Superior temporal gyrus (tissue), 1 donor: Measurements from ENCODE around the gene HLA-DOA.

Experiments
- DNase-seq: peaks from one replicate; pipeline ENCODE4 v3.0.0-alpha.2; 2016; ENCODE audit errors: extremely low spot score

HLA-DOA gene

DNA sequence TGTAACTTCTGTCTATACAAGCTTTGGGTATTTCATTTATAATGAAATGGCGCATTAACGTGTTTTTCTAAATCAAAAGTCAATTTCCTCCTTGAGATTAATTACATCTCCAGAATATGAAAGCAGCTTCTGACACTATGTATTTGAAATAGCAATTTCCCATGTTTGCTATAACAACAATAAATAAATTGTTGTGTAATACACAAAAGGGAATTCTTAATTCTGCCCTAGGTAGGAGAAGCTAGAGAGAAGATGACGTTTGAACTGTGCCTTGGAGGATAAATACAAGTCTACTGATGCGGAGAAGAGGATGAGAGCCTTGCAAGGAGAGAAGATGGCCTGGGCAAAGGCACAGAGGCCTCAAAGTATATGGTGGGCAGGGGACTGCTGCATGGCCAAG lies 7.6 kb upstream of the HLA-DOA start:
- DNase-seq, result no peak

DNA sequence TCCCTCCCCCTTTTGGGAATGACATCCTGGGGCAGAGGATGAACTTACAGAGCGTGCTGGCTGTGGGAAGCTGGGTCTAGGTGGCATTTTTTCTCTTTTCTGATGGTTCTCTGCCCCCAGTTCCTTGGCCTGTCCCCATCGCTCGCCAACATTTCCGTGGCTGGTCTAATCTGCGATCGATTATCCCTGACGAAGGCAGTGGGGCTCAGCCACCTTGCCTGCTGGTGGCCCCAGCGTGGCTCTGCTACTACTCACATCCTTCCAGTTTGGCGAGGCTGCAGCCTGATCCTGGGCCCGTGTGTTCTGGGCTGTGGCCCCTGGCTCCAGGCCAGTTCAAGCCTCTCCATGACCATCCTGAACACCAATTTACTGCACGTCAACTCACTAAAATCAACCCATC lies 6.4 kb upstream of the HLA-DOA start:
- no peak for DNase-seq

DNA sequence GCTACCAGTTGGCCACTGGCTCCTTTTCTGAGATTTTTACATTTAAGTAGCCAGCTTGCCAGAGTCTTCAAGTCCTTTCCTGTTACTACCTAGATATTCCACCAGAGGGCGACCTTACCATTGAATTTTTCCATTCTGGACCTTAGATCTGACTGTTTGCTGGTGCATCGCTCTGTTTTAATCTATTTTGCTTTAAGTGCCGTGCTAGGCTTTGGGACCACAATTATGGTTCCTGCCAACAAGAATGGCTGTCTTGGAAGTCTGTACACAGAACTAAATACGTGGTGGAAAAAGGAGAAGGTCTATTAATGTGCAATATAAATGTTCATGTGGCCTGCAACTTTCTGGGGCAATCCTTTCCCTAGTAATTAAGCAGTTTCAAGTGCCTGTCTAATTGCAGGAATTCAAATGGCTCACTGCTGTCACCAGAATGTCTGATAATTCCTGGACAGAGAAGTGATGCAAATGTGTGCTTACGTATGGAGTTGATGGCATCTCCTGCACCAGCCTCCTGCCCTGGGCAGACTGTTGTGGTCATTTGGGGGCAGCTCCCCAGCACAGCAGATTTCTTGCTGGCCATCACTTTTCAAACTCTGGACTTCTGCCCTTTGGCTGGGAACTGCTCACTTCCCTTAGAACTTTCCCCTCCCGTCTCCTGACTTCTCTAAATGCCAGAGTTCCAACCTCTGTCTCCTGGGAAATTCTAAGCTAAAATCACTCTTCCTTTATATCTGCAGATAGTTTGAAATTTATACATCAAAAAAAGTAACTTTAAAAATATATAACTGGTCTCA lies 5.6 kb upstream of the HLA-DOA start:
- peak; percentile 96 for DNase-seq

DNA sequence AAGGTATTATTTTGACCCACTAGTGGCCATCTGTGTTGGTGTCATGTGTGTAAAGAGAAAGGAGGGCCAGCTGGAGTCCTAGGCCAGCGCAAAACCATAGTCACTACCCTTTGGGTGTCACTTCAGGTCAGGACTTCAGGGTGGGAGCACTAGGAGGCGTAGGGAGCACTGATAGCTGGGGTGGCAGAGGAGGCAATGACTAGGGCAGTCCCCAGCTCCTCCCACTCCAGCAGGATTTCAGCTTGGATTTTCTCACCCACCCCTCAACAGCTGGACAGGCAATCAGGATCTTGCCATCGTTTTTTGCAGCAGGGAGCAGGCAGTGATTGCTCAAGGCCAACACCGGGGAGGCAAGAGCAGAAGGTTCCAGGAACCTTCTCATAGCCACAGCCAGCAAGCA lies 4.2 kb upstream of the HLA-DOA start:
- DNase-seq, result no peak

DNA sequence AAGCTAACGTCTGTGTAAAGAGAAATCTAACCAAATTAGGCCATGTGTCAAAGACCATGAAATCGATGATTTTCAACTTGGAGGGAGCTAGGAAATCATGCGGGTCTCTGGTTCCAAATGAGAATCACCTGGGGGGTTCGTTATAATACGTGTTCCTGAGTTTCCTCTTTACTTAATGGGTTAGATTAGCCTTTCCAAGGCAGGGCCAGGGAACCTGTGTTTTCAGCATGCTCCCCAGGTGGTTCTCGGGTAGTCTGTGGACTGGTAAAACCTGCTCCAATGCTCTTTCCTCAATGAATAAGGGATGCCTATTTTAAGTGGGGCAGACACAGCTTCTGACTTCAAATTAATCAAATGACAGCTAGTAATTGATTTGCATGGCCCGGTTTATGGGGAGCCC lies 965 bp upstream of the HLA-DOA start:
- DNase-seq, result no peak

DNA sequence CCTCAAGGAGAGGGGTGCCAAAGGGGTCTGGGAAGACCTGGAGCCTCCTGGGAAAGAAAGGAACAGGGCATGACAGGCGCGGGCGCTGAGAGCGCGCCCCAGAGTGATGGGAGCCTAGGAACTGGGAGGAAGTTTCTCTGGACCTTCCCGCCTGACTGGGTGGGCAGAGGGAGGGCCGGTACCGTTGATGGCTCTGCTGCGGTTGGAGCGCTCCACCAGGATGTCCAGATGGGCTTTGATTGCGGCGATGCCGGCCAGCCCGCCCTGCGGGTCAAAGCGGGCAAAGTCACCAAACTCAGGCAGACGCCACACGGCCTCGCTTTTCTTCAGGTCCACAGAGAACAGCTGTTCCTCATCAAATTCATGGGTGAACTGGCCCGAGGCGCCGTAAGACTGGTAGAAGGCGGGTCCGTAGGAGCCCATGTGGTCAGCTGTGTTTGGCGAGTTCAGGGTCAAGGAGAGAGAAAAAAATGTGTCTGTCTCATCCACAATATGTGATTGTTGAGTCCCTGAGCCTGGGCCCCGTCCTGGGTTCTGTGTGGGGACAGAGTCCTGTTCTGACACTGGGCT lies 1.5 kb downstream of the HLA-DOA start:
- no peak for DNase-seq

DNA sequence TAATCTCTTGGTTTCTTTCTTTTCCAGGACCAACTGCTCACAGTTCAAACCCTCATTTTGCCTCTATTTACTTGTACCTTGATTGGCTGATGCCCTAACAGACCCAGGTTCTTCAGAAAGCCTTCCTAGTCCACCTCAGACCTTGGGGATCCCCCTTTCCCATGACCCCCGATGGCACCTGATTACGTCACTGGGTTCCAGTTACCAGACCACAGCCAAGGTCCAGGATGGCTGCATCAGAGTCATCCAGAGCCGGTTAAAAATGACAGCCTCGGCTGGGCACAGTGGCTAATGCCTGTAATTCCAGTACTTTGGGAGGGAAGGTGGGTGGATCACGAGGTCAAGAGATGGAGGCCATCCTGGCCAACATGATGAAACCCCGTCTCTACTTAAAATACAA lies 4.5 kb downstream of the HLA-DOA start:
- no peak for DNase-seq

DNA sequence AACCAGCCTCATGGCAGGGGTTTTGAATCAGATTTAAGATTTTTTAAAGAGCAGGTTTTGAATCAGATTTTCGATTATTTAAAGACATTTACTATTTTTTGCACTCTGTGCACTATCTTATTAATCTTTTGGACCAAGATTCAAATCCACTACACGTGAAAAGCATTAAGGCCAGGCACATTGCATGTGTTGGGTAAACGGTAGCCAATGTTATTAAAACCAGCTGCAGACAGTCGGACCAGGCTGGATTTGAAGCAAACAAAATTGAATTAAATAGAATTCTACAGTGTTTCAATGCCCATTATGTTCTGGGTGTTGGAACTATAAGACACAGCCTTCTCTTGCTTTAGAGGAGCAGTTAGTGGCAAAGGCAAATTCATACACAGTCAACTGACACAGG lies 7.7 kb downstream of the HLA-DOA start:
- no peak for DNase-seq

DNA sequence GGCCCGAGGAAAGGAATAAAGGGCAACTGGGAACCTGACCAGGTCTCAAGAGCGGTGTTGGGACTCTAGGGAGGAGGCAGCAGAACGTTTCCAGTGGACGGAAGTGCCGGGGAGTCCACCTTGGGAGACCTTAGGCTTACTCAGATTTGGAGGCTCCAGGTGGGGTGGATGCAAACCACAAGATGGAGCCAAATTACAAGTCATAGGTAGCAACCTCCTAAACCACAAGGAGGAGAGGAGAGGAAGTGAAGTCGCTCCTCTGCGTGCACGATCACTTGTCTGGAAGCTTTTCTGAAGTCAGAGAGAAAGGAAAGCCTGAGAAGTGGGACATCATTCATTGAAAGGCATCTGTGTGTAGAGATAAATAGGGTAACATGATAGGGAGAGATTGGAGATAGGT lies 9.3 kb downstream of the HLA-DOA start:
- DNase-seq, result no peak

DNA sequence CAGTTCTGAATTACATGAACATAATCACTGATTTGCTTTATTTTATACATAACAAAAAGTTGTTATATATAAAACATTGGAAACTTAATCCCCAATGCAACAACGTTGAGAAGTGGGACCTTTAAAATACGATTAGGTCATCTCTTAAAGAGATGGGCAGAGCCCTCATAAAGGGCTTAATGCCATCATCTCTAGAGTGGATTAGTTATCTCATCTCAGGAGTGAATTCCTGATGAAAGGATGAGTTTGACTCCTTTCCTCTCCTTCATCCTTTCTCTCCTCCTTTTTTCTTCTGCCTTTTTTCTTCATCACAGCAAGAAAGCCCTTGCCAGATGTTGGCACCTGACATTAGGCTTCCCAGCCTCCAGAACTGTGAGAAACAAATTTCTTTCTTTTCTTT lies 13.9 kb downstream of the HLA-DOA start:
- no peak for DNase-seq

DNA sequence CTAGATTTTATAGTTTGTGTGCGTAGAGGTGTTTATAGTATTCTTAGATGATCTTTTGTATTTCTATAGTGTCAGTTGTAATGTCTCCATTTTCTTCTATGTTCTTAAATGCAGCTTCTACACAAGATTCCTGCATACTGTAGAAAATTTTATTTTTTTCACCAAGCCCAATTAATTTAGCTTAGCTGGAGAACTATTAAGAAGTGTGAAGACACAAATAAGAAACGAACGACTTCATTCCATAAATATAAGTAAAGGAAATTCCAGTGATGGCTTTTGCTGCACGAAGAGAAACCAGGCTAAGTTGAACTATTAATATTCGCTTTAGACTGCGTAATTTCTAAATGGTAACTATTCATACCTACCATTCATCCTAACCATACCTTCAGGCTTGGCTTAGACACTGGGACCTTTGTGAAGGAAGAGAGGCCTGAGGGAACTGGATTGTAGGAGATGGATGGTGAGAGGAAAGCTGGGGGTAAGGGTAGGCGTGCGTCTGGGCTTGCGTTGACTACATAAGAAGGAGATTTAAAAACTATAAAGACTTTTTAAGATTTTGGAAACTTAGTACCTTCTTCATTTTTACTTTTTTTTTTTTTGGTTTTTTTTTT lies 15.9 kb downstream of the HLA-DOA start:
- DNase-seq, result no peak

DNA sequence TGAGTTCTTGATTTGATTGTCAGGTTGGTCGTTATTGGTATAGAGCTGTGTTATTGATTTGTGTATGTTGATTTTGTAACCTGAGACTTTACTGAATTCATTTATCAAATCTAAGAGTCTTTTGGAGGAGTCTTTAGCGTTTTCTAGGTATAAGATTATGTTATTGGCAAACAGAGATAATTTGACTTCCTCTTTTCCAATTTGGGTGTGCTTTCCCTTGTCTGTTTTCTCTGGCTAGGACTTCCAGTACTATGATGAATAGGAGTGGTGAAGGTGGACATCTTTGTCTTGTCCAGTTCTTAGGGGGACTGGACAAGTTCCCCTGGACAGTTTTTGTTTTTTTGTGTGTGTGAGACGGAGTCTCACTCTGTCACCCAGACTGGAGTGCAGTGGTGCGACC lies 17.4 kb downstream of the HLA-DOA start:
- DNase-seq, result no peak

DNA sequence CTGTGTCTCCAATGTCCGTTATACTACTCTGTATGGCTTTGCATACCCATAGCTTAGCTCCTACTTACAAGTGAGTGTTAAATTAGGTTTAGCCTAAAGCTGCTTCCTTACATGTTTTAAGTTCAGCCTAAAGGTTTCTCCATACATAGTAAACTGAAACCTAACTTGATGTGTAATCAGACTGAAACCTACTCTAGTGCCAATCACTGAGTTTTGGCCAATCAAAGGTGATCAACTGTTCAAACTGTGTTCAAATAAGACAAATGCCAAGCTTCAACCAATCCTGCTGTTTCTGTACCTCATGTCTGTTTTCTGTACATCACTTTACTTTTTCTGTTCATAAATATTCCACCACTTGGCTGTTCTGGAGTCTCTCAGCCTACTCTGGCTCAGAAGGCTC lies 20.0 kb downstream of the HLA-DOA start:
- DNase-seq, result no peak

DNA sequence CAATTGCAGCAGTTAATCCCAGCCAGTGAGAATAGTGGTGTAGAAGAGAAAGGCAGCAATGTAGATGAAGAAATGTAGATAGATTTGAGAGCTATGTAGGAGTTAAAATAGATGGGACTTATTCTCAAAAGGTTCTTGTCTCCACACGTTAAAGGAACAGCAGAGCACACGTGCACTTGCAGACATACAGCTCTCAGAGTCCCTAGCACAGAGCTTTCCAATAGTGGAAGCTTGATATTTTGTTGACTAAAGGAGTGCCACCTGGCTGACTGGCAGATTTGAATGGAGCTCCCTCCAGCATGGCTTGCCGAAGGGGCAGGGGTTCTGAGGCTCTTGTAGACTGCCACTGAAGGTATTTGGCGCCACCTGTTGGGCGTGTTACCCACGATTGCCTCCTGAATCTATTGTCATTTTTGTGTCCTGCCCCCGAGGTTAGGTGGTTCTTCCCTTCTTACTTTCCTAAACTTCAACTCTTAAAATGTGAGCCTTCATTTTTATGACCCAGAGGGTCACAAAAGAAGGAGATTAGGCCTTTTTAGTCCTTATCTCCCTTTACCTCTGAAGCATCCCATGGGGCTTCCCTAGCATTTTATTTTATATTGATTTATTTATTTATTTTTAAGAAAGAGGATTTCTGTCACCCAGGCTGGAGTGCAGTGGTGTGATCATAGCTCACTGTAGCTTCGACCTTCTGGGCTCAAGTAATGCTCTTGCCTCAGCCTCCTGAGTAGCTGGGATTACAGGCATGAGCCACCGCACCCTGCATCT lies 24.6 kb downstream of the HLA-DOA start:
- peak; percentile 93 for DNase-seq

DNA sequence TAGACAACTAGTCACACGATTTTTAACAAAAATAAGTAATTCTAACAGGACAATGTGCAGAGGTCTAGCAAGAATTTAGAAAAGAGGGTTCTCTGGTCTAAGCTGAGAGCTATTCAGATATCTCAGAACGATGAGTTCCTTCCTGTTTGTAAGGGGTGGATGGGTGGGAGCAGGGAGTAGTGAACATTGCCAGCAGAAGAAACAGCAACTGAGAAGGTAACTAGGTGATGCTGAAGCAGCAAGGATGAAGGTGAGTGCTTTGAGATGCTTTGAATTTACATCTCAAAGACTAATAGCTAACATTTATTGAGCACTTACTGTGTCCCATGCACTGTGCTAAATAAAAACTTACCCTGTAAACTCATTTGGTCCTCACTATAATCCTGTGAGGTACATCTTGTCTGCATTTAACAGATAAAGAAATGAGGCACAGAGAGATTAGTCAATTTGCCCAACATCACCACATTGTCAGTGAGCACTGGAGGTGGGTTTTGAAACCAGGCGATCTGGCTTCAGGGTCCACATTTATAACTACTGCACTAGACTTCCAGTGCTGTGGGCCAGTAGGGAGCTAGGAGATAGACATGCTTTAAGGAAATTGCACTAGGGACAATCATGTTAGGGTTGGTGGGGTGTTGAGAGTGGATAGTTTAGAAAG lies 25.3 kb downstream of the HLA-DOA start:
- DNase-seq, result no peak

DNA sequence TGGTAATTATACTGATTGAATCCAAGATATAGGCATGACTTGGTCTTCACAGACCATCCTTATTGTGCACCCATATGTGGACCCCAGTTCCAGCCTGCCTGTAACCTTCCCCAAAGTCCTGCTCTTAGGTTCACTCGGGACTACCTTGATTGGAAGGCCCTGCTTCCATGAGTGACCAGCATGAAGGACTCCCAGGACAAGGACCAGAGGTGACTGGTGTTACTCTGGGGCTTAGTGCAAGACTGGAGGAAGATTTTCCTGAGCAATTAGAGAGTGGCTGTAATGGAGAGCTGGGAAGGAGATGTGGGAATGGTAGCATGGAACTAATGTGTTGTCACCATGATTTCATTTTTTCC lies 25.9 kb downstream of the HLA-DOA start:
- DNase-seq, result no peak

DNA sequence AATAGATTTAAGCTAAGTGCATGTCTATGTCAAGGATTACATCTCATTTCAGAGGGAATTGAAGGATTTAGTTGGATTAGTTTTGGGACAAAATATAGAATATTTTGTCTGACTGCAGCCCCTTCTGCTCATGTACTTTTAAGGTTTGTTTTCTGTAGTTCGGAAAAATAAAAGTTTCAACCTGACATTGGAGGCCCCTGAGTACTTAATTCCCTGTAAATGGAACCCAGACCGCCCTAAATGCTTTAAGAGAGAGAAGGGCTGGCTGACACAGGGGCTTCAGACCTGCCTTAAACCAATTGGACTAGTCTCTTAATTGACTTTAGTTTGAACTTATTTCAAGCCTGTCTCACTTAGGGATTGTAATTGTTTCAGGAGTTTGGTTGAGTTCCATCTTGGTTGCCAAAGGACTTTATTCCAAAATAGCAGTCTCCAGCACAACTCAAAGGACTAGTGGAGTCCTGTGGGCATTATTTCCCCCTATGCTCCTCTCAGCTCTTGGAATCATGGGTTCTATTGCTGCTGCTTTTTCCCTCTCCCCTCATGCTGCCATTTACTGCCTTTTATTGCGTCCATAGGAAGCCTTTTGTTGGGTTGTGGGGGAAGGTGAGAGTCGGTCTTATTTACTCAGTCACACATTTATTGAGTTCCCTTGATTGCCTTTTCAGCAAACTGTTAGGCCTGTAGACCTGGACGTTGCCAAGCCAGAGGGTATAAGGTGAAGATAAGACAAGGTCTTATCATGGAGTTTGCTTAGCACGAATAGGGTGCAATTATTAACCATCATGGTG lies 26.5 kb downstream of the HLA-DOA start:
- no peak for DNase-seq

DNA sequence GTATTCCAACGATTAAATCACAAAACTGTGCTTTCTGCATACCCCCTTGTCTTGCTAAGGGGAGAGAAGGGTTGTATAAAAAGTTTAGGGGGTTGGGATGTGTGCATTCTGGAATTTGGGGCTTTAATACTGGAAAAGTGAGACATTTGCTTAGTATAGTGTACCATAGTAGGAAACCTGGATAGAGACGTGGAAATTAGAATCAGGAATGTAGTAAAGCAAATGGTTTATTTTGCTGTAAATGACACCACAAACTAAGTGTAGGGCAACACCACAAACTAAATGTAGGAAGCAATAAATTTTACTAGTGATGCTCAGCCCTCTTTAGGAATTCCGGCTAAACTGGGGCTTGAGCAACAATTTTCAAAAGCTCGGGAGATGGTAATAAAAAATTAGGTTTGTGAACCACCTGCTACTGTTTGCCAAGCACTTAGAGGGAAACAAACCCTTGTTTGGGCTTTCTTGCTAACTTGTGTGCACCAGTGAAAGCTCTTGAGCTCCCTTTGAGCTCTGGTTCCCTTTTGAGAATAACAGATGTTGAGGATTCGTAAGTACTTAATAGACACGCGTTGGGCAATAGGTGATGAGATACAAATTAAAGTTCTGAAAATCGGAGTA lies 27.2 kb downstream of the HLA-DOA start:
- DNase-seq, result no peak

DNA sequence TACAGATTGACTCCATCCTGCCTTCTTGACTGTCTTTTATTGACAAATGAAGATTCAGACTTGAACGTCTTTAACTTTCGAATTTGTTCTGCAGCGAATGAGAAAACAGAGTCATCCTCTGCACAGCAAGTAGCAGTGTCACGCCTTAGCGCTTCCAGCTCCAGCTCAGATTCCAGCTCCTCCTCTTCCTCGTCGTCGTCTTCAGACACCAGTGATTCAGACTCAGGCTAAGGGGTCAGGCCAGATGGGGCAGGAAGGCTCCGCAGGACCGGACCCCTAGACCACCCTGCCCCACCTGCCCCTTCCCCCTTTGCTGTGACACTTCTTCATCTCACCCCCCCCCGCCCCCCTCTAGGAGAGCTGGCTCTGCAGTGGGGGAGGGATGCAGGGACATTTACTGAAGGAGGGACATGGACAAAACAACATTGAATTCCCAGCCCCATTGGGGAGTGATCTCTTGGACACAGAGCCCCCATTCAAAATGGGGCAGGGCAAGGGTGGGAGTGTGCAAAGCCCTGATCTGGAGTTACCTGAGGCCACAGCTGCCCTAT lies 28.8 kb downstream of the HLA-DOA start:
- no peak for DNase-seq

DNA sequence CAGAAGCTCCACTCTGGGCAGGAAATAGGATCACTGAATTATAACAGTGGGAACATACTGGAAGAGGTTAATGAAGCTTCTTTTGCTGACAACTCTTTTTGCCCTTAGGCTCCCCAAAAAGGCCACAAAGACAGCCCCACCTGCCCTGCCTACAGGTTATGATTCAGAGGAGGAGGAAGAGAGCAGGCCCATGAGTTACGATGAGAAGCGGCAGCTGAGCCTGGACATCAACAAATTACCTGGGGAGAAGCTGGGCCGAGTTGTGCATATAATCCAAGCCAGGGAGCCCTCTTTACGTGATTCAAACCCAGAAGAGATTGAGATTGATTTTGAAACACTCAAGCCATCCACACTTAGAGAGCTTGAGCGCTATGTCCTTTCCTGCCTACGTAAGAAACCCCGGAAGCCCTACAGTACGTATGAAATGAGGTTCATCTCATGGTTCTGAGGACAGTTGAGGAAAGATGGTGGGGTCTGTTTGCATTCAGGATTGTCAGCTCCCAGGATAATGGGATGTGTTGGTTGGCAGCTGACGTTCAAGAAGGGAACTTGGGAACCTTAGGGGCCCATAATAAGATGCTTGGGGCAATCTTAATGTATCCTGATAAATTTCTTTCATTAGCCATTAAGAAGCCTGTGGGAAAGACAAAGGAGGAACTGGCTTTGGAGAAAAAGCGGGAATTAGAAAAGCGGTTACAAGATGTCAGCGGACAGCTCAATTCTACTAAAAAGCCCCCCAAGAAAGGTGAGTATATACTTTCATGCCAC lies 29.5 kb downstream of the HLA-DOA start:
- no peak for DNase-seq
